ENCODE data around the gene ITGA7.

ITGA7 gene

GRCh38 chr12:55741931-55742680 lies 34.4 kb upstream of the ITGA7 start:
- Histone ChIP-seq H3K27ac (ENCODE audit: low read depth, low read length) (no peak overlapping the region), H3K79me2 (ENCODE audit: control insufficient read depth, low read length) (peaks cover 19% of the 10 kb centered on the region), H3K4me3 (ENCODE audit: low read length) (peak overlapping the region; percentile 76), H3F3A (ENCODE audit: control insufficient read depth, insufficient read depth) (peaks cover 14% of the 10 kb centered on the region), H3K9me2 (replicated peaks; ENCODE audit: control insufficient read depth, low read length) (no peaks in the 10 kb centered on the region), H3K9me3 (ENCODE audit: control insufficient read depth, insufficient read depth, low read length) (no peaks in the 10 kb centered on the region), H3K36me3 (ENCODE audit: control insufficient read depth, low read length) (no peaks in the 10 kb centered on the region), H4K20me1 (ENCODE audit: control insufficient read depth, insufficient read depth, low read depth, low read length) (0 out of 2 replicates have a peak, but pooled peaks cover 8% of the 10 kb centered on the region), H3K4me2 (ENCODE audit: low read length) (peak overlapping the region; percentile 85), H3K4me1 (ENCODE audit: control insufficient read depth, low read length) (peaks cover 62% of the 10 kb centered on the region), H3K27me3 (ENCODE audit: control insufficient read depth, low read length) (peaks cover 4% of the 10 kb centered on the region; the same call in 1 of the 2 replicates)
- TF ChIP-seq EZH2phosphoT487 (IDR thresholded peaks at IDR 0.05; ENCODE audit: borderline replicate concordance, low read length), result no peak
- no peak for TF ChIP-seq CTCF (IDR thresholded peaks at IDR 0.05; ENCODE audit: low read depth, low read length, poor library complexity, severe bottlenecking)

DNA sequence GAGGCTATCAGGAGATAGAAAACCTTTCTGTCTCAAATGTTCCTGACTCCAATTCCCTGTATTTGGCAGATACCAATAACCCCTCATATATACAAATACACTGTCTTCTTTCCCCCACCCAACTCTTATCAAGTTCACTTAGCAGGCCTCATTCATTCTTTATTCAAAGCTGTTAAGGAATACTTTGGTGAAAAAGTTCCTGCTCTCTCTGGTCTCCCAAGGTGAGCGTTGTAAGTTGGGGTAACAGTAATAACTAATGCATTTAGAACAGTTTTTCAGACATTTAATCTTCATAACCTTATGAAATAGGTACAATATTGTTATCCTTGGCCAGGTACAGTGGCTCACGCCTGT lies 31.3 kb upstream of the ITGA7 start:
- no peaks in the 10 kb centered on the region for H3K9me3 ChIP-seq (ENCODE audit: control insufficient read depth, insufficient read depth, low read length)
- peaks cover 6% of the 10 kb centered on the region for H3K79me2 ChIP-seq (ENCODE audit: control insufficient read depth, low read length)
- H4K20me1 ChIP-seq (ENCODE audit: control insufficient read depth, insufficient read depth, low read depth, low read length), result no peaks in the 10 kb centered on the region
- peak overlapping the region; percentile 74; the same call in 1 of the 2 replicates for H3K27ac ChIP-seq (ENCODE audit: low read depth, low read length)
- H3K4me3 ChIP-seq (ENCODE audit: low read length), result peak overlapping the region; percentile 90
- H3F3A ChIP-seq (ENCODE audit: control insufficient read depth, insufficient read depth), result peaks cover 4% of the 10 kb centered on the region
- no peaks in the 10 kb centered on the region for H3K9me2 ChIP-seq (replicated peaks; ENCODE audit: control insufficient read depth, low read length)
- H3K27me3 ChIP-seq (ENCODE audit: control insufficient read depth, low read length), result peaks cover 4% of the 10 kb centered on the region; the same call in 1 of the 2 replicates
- TF ChIP-seq CTCF (IDR thresholded peaks at IDR 0.05; ENCODE audit: low read depth, low read length, poor library complexity, severe bottlenecking) (no peak), EZH2phosphoT487 (IDR thresholded peaks at IDR 0.05; ENCODE audit: borderline replicate concordance, low read length) (no peak)
- H3K36me3 ChIP-seq (ENCODE audit: control insufficient read depth, low read length), result no peaks in the 10 kb centered on the region
- H3K4me1 ChIP-seq (ENCODE audit: control insufficient read depth, low read length), result peaks cover 32% of the 10 kb centered on the region
- peak overlapping the region; percentile 99 for H3K4me2 ChIP-seq (ENCODE audit: low read length)

GRCh38 chr12:55738123-55739024 lies 30.7 kb upstream of the ITGA7 start:
- Histone ChIP-seq H3K27me3 (ENCODE audit: control insufficient read depth, low read length) (peaks cover 4% of the 10 kb centered on the region; the same call in 1 of the 2 replicates), H3F3A (ENCODE audit: control insufficient read depth, insufficient read depth) (peaks cover 4% of the 10 kb centered on the region), H3K27ac (ENCODE audit: low read depth, low read length) (peak overlapping the region; percentile 74), H3K79me2 (ENCODE audit: control insufficient read depth, low read length) (no peaks in the 10 kb centered on the region), H3K9me2 (replicated peaks; ENCODE audit: control insufficient read depth, low read length) (no peaks in the 10 kb centered on the region), H3K9me3 (ENCODE audit: control insufficient read depth, insufficient read depth, low read length) (no peaks in the 10 kb centered on the region), H3K4me1 (ENCODE audit: control insufficient read depth, low read length) (peaks cover 31% of the 10 kb centered on the region), H3K36me3 (ENCODE audit: control insufficient read depth, low read length) (no peaks in the 10 kb centered on the region), H4K20me1 (ENCODE audit: control insufficient read depth, insufficient read depth, low read depth, low read length) (no peaks in the 10 kb centered on the region), H3K4me3 (ENCODE audit: low read length) (peak overlapping the region; percentile 90), H3K4me2 (ENCODE audit: low read length) (peak overlapping the region; percentile 99)
- peak; percentile 77 for TF ChIP-seq CTCF (IDR thresholded peaks at IDR 0.05; ENCODE audit: low read depth, low read length, poor library complexity, severe bottlenecking)
- TF ChIP-seq EZH2phosphoT487 (IDR thresholded peaks at IDR 0.05; ENCODE audit: borderline replicate concordance, low read length), result no peak
